HG02973 (cell line): ENCODE data around the gene ANKRD16.
"Not testable (repeated sequence)": the region's sequence is repeated elsewhere in the genome, so short reads cannot be mapped to it uniquely, and the experiment has no call there.

ENCODE experiments used
- ATAC-seq: cut with Tn5 transposase; IDR thresholded peaks from one replicate; pipeline ENCODE4 v1.9.1; 2021; ENCODE audit warnings: moderate library complexity; ENCODE audit not compliant: unreplicated experiment

The ANKRD16 gene

GRCh38 chr10:5877041-5877440 is 12.7 kb downstream of the ANKRD16 start:
- not testable (repeated sequence) for ATAC-seq

- ATAC-seq, result no peak
Observed at GRCh38 chr10:5876181-5876768, 13.4 kb downstream of the ANKRD16 start.

- ATAC-seq, result peak; percentile 79
Observed at GRCh38 chr10:5873515-5873995, 16.1 kb downstream of the ANKRD16 start.

GRCh38 chr10:5871596-5871995 is 18.1 kb downstream of the ANKRD16 start:
- ATAC-seq, result no peak

GRCh38 chr10:5869156-5869555 is 20.5 kb downstream of the ANKRD16 start:
- no peak for ATAC-seq

- ATAC-seq, result not testable (repeated sequence)
Observed at GRCh38 chr10:5868383-5868782, 21.3 kb downstream of the ANKRD16 start.

GRCh38 chr10:5867091-5867615 is 22.5 kb downstream of the ANKRD16 start:
- ATAC-seq, result not testable (repeated sequence)

- not testable (repeated sequence) for ATAC-seq
Observed at GRCh38 chr10:5866451-5867081, 23.1 kb downstream of the ANKRD16 start.

- not testable (repeated sequence) for ATAC-seq
Observed at GRCh38 chr10:5862981-5863685, 26.6 kb downstream of the ANKRD16 start.

- ATAC-seq, result peak; percentile 94
Observed at GRCh38 chr10:5862360-5862961, 27.2 kb downstream of the ANKRD16 start.

GRCh38 chr10:5860066-5860465 is 29.6 kb downstream of the ANKRD16 start:
- ATAC-seq, result no peak

- ATAC-seq, result no peak
Observed at GRCh38 chr10:5858811-5859210, 30.9 kb downstream of the ANKRD16 start.

GRCh38 chr10:5856701-5857004 is 33.0 kb downstream of the ANKRD16 start:
- ATAC-seq, result no peak

GRCh38 chr10:5855979-5856700 is 33.6 kb downstream of the ANKRD16 start:
- ATAC-seq, result no peak

GRCh38 chr10:5854131-5854475 is 35.6 kb downstream of the ANKRD16 start:
- ATAC-seq, result no peak

GRCh38 chr10:5846667-5847066 is 43.0 kb downstream of the ANKRD16 start:
- ATAC-seq, result not testable (repeated sequence)

- ATAC-seq, result no peak
Observed at GRCh38 chr10:5844345-5845055, 45.2 kb downstream of the ANKRD16 start.

- no peak for ATAC-seq
Observed at GRCh38 chr10:5843686-5844344, 45.9 kb downstream of the ANKRD16 start.

GRCh38 chr10:5841965-5842364 is 47.7 kb downstream of the ANKRD16 start:
- no peak for ATAC-seq
